Breast epithelium (tissue), 3 donors: ENCODE measurements around the gene IP6K3.

Source experiments
- POLR2AphosphoS5 ChIP-seq, 3 donors: sonication (generic); formaldehyde crosslinking; IDR thresholded peaks; one replicate each; pipeline ENCODE4 v1.6.1; 2017; ENCODE audit warnings: antibody characterized with exemption in 3 of 3
- TF ChIP-seq, protein P1 (sequence below), 3 donors: fragments of 450-650 bp; IDR thresholded peaks; one replicate each; pipeline ENCODE4 v1.5.1; 2016 to 2017; ENCODE audit warnings: antibody characterized with exemption in 3 of 3, mild to moderate bottlenecking in 3 of 3, moderate library complexity in 3 of 3

DNA sequence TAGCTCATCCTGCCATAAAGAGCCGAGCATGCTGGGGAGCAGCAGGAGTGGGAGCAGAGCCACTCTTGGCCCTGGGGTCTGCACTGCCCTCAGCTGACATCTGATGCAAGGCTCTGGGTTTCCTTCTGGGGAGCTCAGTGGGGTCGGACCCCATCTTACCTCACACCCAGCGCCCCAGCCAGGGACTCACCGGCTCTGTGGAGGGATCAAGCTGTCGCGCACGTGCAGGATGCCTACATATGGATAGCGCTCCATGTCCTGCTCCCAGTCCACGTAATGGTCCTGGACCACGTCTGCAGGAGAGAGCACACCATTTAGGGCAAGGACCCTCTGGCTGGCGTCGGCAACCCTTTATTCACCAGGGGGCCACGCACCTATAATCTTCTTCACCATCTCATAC lies 30.1 kb upstream of the IP6K3 start:
- TF ChIP-seq, protein P1, sequence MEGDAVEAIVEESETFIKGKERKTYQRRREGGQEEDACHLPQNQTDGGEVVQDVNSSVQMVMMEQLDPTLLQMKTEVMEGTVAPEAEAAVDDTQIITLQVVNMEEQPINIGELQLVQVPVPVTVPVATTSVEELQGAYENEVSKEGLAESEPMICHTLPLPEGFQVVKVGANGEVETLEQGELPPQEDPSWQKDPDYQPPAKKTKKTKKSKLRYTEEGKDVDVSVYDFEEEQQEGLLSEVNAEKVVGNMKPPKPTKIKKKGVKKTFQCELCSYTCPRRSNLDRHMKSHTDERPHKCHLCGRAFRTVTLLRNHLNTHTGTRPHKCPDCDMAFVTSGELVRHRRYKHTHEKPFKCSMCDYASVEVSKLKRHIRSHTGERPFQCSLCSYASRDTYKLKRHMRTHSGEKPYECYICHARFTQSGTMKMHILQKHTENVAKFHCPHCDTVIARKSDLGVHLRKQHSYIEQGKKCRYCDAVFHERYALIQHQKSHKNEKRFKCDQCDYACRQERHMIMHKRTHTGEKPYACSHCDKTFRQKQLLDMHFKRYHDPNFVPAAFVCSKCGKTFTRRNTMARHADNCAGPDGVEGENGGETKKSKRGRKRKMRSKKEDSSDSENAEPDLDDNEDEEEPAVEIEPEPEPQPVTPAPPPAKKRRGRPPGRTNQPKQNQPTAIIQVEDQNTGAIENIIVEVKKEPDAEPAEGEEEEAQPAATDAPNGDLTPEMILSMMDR (IDR thresholded peaks at IDR 0.05), result no peak
- no peak for TF ChIP-seq POLR2AphosphoS5 (IDR thresholded peaks at IDR 0.05)
